Measurements from ENCODE around the gene DAB1. TPM values are rescaled to one million over a fixed set of nuclear protein-coding genes. Genes with fewer than 3 reads are reported as not detected.

Gene DAB1
- total RNA-seq, 1 experiment from 2014 or later = not detected

DNA sequence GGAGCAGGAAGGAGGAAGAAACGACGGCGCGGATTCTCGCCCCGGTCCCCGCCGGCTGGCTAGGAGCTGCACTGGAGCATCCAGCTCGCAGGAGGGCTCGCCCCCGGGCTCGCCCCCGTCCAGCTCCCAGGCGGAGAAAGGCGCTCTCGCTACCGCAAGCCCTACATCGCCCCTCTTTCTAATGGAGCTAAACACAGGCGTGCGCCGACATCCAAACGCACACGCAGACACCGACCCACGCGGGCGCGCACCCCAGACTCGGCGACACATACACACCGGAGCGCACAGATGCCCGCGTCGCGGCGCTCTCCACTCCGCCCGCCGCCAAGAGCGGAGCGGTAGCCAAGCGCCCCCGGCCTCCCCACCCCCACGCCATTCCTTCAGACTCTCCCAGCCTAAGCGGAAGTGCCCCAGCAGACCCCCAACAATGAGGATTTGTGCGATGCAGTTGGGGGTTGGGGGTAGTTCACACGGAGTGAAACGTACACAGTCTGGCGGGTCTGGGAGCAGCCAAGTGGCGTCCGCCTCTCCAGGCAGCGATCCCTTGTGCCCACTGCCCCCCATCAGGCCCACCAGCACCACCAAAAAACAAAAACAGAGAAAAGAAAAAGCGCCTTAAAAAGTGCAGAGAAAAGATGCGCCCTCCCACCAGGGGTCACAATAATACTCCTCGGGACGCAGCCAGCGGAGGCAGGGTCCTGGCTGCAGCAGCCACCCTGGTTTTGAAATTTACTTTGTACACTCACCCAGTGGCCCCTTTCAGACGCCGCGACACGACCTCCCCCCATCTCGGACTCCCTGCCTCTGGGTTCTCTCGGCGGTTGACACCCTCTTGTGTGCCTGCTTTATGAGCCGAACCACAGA is 1.4 kb downstream of the DAB1 start:
- Histone ChIP-seq H4K20me1 (ENCODE audit: insufficient read depth) (no peaks in the 10 kb centered on the region), H3K79me2 (ENCODE audit: insufficient read depth, low read length) (no peaks in the 10 kb centered on the region), H3K9ac (ENCODE audit: low read length) (no peak overlapping the region), H3K4me2 (ENCODE audit: low read length) (no peak overlapping the region), H3K4me1 (ENCODE audit: control insufficient read depth in 1 of 2, insufficient read depth in 2 of 2, low read length in 2 of 2) (no peaks in the 10 kb centered on the region), H3K9me3 (ENCODE audit: control insufficient read depth in 1 of 2, insufficient read depth in 1 of 2, low read depth in 1 of 2, low read length in 2 of 2) (no peaks in the 10 kb centered on the region), H2AFZ (ENCODE audit: low read depth, low read length, poor library complexity, severe bottlenecking) (no peak overlapping the region), H3K9me2 (ENCODE audit: insufficient read depth) (no peaks in the 10 kb centered on the region), H3K27ac (ENCODE audit: low read depth, low read length) (no peak overlapping the region), H3K27me3 (ENCODE audit: insufficient read depth, low read length) (no peaks in the 10 kb centered on the region), H3K4me3 (replicated peaks in 1 of 2; ENCODE audit: low read depth in 1 of 2, low read length in 2 of 2) (no peak overlapping the region), H3K36me3 (ENCODE audit: control insufficient read depth in 1 of 2, insufficient read depth in 2 of 2, low read length in 2 of 2) (no peaks in the 10 kb centered on the region)
- POLR2A ChIA-PET = no interaction called here
- BruUV-seq (replicated peaks) = no TSS peak
- intact Hi-C loops (cut with micrococcal nuclease) = no loop called here
- CTCF ChIA-PET = no interaction called here
- RAD21 ChIA-PET (ENCODE audit: low non-redundant PET in 1 of 2, low total read pairs in 2 of 2, uncharacterized antibody in 2 of 2, unreplicated experiment in 2 of 2) = no interaction called here
- TF ChIP-seq YY1 (IDR thresholded peaks at IDR 0.05; ENCODE audit: extremely low read depth, insufficient replicate concordance, low read depth, low read length) (no peak), ZFX (IDR thresholded peaks at IDR 0.05) (no peak), SP1 (IDR thresholded peaks at IDR 0.05; ENCODE audit: low read depth) (no peak), POLR2AphosphoS5 (IDR thresholded peaks at IDR 0.05; ENCODE audit: low read depth, low read length) (no peak), CEBPB (IDR thresholded peaks at IDR 0.05; ENCODE audit: low read depth) (no peak), SRF (IDR thresholded peaks at IDR 0.05; ENCODE audit: low read depth) (no peak), RAD21 (IDR thresholded peaks at IDR 0.05; ENCODE audit: low read depth) (no peak), JUND (IDR thresholded peaks at IDR 0.05) (no peak), POLR2A (IDR thresholded peaks at IDR 0.05; ENCODE audit: borderline replicate concordance, extremely low read depth, insufficient read depth, insufficient read length) (no peak)
- TF ChIP-seq, protein P1, sequence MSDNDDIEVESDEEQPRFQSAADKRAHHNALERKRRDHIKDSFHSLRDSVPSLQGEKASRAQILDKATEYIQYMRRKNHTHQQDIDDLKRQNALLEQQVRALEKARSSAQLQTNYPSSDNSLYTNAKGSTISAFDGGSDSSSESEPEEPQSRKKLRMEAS (IDR thresholded peaks at IDR 0.05) = no peak
- TF ChIP-seq, protein P2, sequence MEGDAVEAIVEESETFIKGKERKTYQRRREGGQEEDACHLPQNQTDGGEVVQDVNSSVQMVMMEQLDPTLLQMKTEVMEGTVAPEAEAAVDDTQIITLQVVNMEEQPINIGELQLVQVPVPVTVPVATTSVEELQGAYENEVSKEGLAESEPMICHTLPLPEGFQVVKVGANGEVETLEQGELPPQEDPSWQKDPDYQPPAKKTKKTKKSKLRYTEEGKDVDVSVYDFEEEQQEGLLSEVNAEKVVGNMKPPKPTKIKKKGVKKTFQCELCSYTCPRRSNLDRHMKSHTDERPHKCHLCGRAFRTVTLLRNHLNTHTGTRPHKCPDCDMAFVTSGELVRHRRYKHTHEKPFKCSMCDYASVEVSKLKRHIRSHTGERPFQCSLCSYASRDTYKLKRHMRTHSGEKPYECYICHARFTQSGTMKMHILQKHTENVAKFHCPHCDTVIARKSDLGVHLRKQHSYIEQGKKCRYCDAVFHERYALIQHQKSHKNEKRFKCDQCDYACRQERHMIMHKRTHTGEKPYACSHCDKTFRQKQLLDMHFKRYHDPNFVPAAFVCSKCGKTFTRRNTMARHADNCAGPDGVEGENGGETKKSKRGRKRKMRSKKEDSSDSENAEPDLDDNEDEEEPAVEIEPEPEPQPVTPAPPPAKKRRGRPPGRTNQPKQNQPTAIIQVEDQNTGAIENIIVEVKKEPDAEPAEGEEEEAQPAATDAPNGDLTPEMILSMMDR (IDR thresholded peaks at IDR 0.05 in 2 of 3, conservative IDR thresholded peaks at IDR 0.05 in 1 of 3; ENCODE audit: borderline replicate concordance in 1 of 3, insufficient read depth in 1 of 3, low read depth in 2 of 3, low read length in 2 of 3) = no peak
- DNase-seq (ENCODE audit: low read depth, low spot score) = no peak
- ATAC-seq = no peak

All from HCT116 (cell line).